ENCODE data around the gene ZBTB18. TPM values are rescaled to one million over a fixed set of nuclear protein-coding genes. Genes with fewer than 3 reads are reported as not detected.

ZBTB18 gene
- total and polyA plus RNA-seq, 2 donors (not counting 1 experiment from before 2014, with no cell fraction given), result 38.4 to 130 TPM

GRCh38 chr1:244067893-244068292, 16.8 kb downstream of the ZBTB18 start:
- CTCF ChIA-PET, result interaction anchor here (0.7 to 1.0 kb wide), 3 partner anchors 21 to 682 kb away, joined by 3 to 9 read pairs (median 3); no protein-coding TSS in a partner anchor
- Mint-ChIP-seq H3K4me1 (peaks cover 15% of the 10 kb centered on the region), H3K27ac (no peak overlapping the region), H3K4me3 (no peak overlapping the region), H3K9me3 (ENCODE audit: insufficient read depth) (no peaks in the 10 kb centered on the region), H3K27me3 (no peaks in the 10 kb centered on the region)
- no peak overlapping the region for H3K27ac ChIP-seq (ENCODE audit: low read length in 2 of 2)
- TF ChIP-seq EZH2 (IDR thresholded peaks at IDR 0.05; ENCODE audit: borderline replicate concordance, insufficient read depth, low read depth, low read length, poor library complexity, severe bottlenecking), result no peak
- TF ChIP-seq, protein P1, sequence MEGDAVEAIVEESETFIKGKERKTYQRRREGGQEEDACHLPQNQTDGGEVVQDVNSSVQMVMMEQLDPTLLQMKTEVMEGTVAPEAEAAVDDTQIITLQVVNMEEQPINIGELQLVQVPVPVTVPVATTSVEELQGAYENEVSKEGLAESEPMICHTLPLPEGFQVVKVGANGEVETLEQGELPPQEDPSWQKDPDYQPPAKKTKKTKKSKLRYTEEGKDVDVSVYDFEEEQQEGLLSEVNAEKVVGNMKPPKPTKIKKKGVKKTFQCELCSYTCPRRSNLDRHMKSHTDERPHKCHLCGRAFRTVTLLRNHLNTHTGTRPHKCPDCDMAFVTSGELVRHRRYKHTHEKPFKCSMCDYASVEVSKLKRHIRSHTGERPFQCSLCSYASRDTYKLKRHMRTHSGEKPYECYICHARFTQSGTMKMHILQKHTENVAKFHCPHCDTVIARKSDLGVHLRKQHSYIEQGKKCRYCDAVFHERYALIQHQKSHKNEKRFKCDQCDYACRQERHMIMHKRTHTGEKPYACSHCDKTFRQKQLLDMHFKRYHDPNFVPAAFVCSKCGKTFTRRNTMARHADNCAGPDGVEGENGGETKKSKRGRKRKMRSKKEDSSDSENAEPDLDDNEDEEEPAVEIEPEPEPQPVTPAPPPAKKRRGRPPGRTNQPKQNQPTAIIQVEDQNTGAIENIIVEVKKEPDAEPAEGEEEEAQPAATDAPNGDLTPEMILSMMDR (IDR thresholded peaks at IDR 0.05), result no peak
- intact Hi-C loops (cut with micrococcal nuclease), result no loop called here
- H3K27me3 ChIP-seq (replicated peaks in 1 of 4; ENCODE audit: control extremely low read depth in 1 of 4, control insufficient read depth in 3 of 4, insufficient read depth in 4 of 4, low read length in 3 of 4), result no peaks in the 10 kb centered on the region
- no peaks in the 10 kb centered on the region for H4K20me1 ChIP-seq (ENCODE audit: control insufficient read depth, insufficient read depth, low read length, poor library complexity, severe bottlenecking)
- 100% methylated on average over 1 of the region's 4 CpGs for WGBS (ENCODE audit: insufficient coverage)
- peaks cover 6 to 9% of the 10 kb centered on the region in 2 donors for H3K4me1 ChIP-seq (ENCODE audit: control insufficient read depth in 2 of 2, insufficient read depth in 2 of 2, low read length in 2 of 2)
- no peak for DNase-seq
- H2AFZ ChIP-seq (ENCODE audit: insufficient read depth, low read depth, low read length, poor library complexity, severe bottlenecking), result no peak overlapping the region
- H3K4me3 ChIP-seq (ENCODE audit: control extremely low read depth in 1 of 5, extremely low read depth in 1 of 5, insufficient read depth in 1 of 5, low read depth in 2 of 5, low read length in 4 of 5), result no peak overlapping the region
- no peak for ATAC-seq (ENCODE audit: low read depth)
- POLR2A ChIA-PET, result no interaction called here
- H3K79me2 ChIP-seq (ENCODE audit: control insufficient read depth, insufficient read depth, low read length), result no peaks in the 10 kb centered on the region
- H3K9me3 ChIP-seq (ENCODE audit: control extremely low read depth in 1 of 3, control insufficient read depth in 2 of 3, insufficient read depth in 1 of 3, low read length in 2 of 3), result no peaks in the 10 kb centered on the region
- no peaks in the 10 kb centered on the region for H3K36me3 ChIP-seq (replicated peaks in 1 of 2; ENCODE audit: control extremely low read depth in 1 of 2, control insufficient read depth in 1 of 2, extremely low read depth in 1 of 2, insufficient read depth in 2 of 2, low read length in 1 of 2)
- H3K9ac ChIP-seq (ENCODE audit: low read length), result no peak overlapping the region
- no peak overlapping the region for H3K4me2 ChIP-seq (replicated peaks; ENCODE audit: low read depth, low read length, poor library complexity, severe bottlenecking)

- WGBS (ENCODE audit: insufficient coverage), result 100% methylated on average over 1 of the region's 6 CpGs
- H3K4me1 Mint-ChIP-seq, result peaks cover 15% of the 10 kb centered on the region
- TF ChIP-seq, protein P1 (IDR thresholded peaks at IDR 0.05), result no peak
- no peak for TF ChIP-seq EZH2 (IDR thresholded peaks at IDR 0.05; ENCODE audit: borderline replicate concordance, insufficient read depth, low read depth, low read length, poor library complexity, severe bottlenecking)
These were observed 17.5 kb downstream of the ZBTB18 start for GRCh38 chr1:244068567-244068966.

More at GRCh38 chr1:244068567-244068966, 17.5 kb downstream of the ZBTB18 start:
- Histone ChIP-seq H4K20me1 (ENCODE audit: control insufficient read depth, insufficient read depth, low read length, poor library complexity, severe bottlenecking) (no peaks in the 10 kb centered on the region), H3K36me3 (replicated peaks in 1 of 2; ENCODE audit: control extremely low read depth in 1 of 2, control insufficient read depth in 1 of 2, extremely low read depth in 1 of 2, insufficient read depth in 2 of 2, low read length in 1 of 2) (no peaks in the 10 kb centered on the region), H3K4me2 (replicated peaks; ENCODE audit: low read depth, low read length, poor library complexity, severe bottlenecking) (no peak overlapping the region), H3K9me3 (ENCODE audit: control extremely low read depth in 1 of 3, control insufficient read depth in 2 of 3, insufficient read depth in 1 of 3, low read length in 2 of 3) (no peaks in the 10 kb centered on the region), H2AFZ (ENCODE audit: insufficient read depth, low read depth, low read length, poor library complexity, severe bottlenecking) (no peak overlapping the region), H3K79me2 (ENCODE audit: control insufficient read depth, insufficient read depth, low read length) (no peaks in the 10 kb centered on the region), H3K27ac (ENCODE audit: low read length in 2 of 2) (no peak overlapping the region), H3K27me3 (replicated peaks in 1 of 4; ENCODE audit: control extremely low read depth in 1 of 4, control insufficient read depth in 3 of 4, insufficient read depth in 4 of 4, low read length in 3 of 4) (no peaks in the 10 kb centered on the region), H3K9ac (ENCODE audit: low read length) (no peak overlapping the region), H3K4me1 (ENCODE audit: control insufficient read depth in 2 of 2, insufficient read depth in 2 of 2, low read length in 2 of 2) (peaks cover 6 to 9% of the 10 kb centered on the region in 2 donors), H3K4me3 (ENCODE audit: control extremely low read depth in 1 of 5, extremely low read depth in 1 of 5, insufficient read depth in 1 of 5, low read depth in 2 of 5, low read length in 4 of 5) (no peak overlapping the region)
- Mint-ChIP-seq H3K27ac (no peak overlapping the region), H3K9me3 (ENCODE audit: insufficient read depth) (no peaks in the 10 kb centered on the region), H3K4me3 (no peak overlapping the region), H3K27me3 (no peaks in the 10 kb centered on the region)
- ATAC-seq (ENCODE audit: low read depth) (no peak), DNase-seq (no peak)
- CTCF ChIA-PET, result interaction anchor here (0.7 to 1.0 kb wide), 3 partner anchors 21 to 196 kb away, joined by 3 to 9 read pairs (median 3); no protein-coding TSS in a partner anchor
- POLR2A ChIA-PET, result interaction anchor here (0.8 kb wide), 1 partner anchor 10 kb away, joined by 4 read pairs; no protein-coding TSS in a partner anchor
- intact Hi-C loops (cut with micrococcal nuclease), result no loop called here

All from B cell (primary cell).